HL-60/S4 treated with phorbol 12-myristate 13-acetate at 8.2 ng/mL for 4 days and 3 days (cell line): ENCODE data around the gene SEC14L5.

Source experiments
- in situ Hi-C: fragments of 300-500 bp; cut with MboI; formaldehyde crosslinking; loops from 2 replicates; pipeline ENCODE4 v1.15.0; 2022; ENCODE audit warnings: low sequenced_read_pairs

The SEC14L5 gene

GRCh38 chr16:4957720-4958509, at the start of gene SEC14L5:
Gene SEC14L5, plus strand, starts transcription at chr16:4958330. Its CDS starts 994 bp downstream, at chr16:4959324.
- in situ Hi-C loops, result no loop called here

DNA sequence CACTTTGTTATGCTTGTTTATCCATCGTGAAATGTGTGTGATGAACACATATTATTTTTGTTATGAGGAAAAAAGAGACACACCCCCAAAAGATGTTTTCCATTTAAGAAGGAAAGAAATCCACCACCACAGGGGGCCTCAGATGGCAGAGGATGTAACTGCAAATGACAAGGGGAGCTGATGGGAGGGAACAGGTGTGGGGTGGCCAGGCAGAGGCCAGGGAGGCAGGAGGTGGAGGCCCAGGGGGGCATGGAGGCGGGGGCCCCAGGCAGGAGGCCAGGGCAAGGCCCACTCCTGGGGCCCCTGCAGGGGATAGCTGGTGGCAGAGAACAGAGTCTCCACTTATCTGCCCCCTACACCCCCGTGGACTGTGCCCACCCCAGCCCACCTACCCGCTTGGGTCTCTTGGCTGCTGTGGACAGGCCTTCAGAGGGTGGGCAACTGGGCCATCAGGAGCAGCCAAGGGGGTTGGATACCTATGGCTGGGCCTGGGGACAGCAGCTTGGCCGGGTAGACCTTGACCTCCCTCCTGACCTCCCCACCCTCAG, 49.2 kb upstream of the SEC14L5 start:
- in situ Hi-C loops, result no loop called here

- in situ Hi-C loops, result no loop called here
These were observed 48.3 kb upstream of the SEC14L5 start for GRCh38 chr16:4909825-4910224.

DNA sequence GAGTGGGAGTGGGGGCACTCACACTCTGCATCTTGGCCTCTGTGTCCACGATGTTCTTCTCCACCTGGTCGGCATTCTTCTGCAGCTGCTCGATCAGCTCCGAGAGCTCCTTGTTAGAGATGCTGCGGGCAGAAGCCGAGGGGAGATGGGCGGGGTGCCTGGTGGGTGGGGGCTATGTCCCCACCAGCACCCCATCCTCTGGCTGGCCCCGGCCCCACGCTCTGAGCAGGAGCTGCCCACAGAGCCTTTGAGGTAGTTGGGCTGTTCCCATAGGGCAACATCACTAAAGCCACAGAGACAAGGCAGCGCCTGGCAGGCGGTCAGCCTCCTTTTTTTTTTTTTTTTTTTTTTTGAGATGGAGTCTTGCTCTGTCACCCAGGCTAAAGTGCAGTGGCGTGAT, 47.3 kb upstream of the SEC14L5 start:
- in situ Hi-C loops, result no loop called here

GRCh38 chr16:4911970-4912386, 46.2 kb upstream of the SEC14L5 start:
- in situ Hi-C loops, result no loop called here

DNA sequence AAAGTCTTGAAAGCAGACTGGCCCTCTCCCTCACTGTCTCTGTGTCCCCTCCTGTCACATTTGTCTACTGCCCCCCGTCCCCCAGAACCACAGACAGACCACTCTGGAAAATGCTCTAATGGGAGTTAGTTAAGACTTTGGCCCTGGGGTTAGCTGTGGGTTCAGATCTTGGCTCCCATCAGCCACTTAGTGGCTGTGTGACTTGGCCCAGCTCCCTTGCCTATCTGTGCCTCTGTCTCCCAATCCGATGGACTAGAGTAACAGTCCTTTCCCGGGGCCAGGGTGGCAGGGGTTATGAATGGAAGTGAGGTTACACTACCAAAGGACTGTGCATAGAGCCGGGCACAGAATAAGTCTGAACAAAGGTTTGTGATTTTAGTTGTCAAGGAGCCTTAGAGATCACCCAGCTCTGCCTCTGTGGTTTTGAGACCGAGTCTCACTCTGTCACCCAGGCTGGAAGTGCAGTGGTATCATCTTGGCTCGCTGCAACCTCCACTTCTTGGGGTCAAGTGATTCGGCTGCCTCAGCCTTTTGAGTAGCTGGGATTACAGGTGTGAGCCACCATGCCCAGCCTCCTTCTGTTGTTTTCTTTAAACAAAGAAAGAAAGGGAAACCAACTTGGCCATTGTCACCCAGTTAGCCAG, 44.9 kb upstream of the SEC14L5 start:
- in situ Hi-C loops, result no loop called here

- in situ Hi-C loops, result no loop called here
These were observed 44.2 kb upstream of the SEC14L5 start for GRCh38 chr16:4913774-4914525.

DNA sequence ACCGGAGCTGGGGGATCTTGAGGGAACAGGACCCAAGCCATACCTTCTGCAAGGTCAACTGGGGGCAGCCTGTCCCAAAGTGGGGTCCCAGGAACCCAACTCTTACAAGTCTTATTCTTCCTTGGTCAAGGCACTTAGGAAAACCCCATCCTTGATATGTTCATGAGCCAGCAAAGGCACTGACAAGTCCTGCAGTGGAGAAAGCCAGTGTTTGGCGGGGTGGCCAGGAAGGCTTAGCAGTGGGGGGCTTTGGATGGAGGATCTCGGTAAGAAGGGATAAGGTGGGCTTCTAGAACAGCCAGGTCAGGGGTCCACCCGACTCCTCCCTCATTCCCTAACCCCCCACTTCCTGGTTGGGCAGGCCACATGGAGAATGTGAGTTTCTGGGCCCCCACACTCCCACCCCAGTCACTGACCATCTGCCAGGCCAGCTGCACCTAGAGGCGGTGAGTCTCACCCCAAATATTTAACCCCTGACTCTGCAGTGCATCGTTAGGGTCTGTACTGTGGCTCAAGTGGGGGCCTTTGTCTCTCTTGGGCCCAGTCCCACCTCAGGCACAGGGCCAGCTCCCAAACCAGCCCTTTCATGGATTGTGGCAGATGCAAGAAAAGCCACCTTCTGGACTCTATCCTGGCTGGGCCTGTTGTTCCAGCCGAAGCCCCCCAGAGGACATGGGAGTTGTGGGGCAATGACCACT, 43.5 kb upstream of the SEC14L5 start:
- in situ Hi-C loops, result no loop called here

DNA sequence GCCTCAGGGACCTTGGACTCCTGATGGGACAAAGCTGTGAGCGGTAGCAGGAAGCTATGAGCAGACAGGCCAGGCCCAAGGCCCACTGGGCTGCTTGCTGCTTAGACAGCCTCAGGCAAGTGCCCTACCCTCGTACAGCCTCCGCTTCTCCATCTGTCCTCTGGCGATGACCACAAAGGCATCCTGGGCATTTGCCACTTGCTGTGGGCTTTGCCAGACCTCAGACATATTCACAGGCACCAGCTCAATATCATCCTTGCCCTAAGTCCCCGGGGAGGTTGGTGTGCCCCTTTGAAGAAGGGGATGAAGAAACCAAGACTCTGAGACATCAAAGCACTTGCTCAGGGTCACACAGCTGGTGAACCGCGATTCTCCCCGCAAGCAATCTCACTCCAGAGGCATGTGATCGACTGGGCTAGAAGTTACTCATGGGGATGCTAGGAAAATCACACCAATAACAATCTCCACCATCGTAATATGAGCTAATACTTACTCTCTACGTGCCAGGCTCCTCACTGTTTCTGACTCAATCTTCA, 42.8 kb upstream of the SEC14L5 start:
- in situ Hi-C loops, result no loop called here

GRCh38 chr16:4917117-4917516, 41.0 kb upstream of the SEC14L5 start:
- in situ Hi-C loops, result no loop called here

- in situ Hi-C loops, result no loop called here
These were observed 39.3 kb upstream of the SEC14L5 start for GRCh38 chr16:4918781-4919251.

GRCh38 chr16:4920826-4921225, 37.3 kb upstream of the SEC14L5 start:
- in situ Hi-C loops, result no loop called here

- in situ Hi-C loops, result no loop called here
These were observed 35.3 kb upstream of the SEC14L5 start for GRCh38 chr16:4922721-4923342.

GRCh38 chr16:4923853-4924252, 34.3 kb upstream of the SEC14L5 start:
- in situ Hi-C loops, result no loop called here

DNA sequence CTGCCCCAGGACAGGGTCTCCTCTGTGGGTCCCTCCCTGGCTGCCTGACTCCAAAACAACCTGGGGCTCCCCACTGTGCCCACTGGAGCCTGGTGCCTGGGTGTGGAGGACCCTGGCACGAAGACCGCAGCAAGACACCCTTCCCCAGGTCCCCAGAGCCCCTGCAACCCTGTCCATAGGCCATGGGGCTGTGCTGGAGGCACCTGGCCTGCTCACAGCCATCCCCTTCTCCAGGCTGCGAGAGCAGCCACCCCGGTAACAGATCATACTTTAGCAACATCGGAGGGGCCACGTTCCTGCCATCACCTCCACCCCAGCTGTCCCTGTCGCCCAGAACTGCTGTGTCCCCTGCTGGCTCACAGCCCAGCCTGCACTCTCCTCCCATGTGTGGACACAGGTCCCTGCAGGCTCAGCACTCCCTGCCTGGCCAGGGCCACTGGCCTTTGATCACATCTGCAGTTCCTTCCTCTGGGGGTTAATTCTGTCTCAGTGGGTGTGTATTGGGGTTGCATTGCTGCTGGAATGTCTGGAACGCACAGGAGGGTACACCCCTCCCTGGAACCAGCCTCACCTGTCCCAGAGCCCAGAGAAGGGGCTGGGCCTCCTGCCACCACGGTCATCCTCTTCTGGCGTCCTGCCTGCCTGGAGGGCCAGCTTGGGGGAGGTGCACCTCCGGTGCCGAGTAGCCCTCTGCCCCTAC, 33.4 kb upstream of the SEC14L5 start:
- in situ Hi-C loops, result no loop called here

DNA sequence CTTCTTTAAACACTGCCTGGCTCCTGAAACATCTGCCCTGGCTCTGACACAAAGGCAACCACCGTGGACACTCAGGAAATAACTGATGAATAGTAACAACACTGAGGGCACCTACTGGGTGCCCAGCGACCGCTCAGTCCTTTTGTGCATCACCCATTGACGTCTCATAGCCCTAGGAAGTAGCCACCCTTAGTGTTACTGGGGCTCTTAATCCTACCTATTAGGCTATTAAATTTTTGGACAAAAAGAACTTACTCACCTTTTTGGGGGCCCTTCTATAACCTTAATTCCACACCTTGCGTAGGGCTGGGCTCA, 32.9 kb upstream of the SEC14L5 start:
- in situ Hi-C loops, result no loop called here

- in situ Hi-C loops, result no loop called here
These were observed 32.3 kb upstream of the SEC14L5 start for GRCh38 chr16:4925791-4926190.

DNA sequence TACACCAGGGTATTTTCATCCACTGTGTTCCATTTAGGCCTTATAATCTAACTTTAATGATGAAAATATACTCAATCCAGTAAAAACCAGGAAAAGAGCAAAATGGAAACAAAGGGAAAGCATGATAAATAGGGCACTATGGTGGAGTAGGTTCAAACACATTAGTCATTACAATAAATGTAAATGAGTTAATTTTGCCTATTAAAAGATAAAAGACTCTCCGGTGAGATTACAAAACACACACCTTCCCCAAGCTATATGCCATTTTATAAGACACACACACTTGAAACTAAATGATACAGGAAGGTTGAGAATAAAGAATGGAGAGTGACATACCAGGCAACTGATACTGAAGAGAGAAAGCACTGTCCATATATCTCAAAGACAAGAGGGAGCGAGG, 31.2 kb upstream of the SEC14L5 start:
- in situ Hi-C loops, result no loop called here

- in situ Hi-C loops, result no loop called here
These were observed 30.5 kb upstream of the SEC14L5 start for GRCh38 chr16:4927661-4928060.

DNA sequence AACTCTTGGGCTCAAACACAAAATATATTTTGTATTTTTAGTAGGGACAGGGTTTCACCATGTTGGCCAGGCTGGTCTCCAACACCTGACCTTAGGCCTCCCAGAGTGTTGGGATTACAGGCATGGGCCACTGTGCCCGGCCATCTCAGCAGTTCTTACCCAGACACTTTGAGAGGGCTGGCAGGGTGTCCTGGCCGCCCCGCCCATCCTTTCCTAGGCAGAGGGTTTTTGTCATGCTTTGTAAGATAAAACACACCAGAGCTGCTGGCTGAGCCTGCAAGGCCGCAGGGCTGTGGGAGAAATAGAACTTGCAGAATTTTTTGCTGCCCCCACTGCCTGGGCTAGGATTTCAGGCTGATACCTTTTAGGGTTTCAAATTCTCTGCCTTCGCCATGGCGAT, 29.9 kb upstream of the SEC14L5 start:
- in situ Hi-C loops, result no loop called here
